ENCODE measurements around the gene PPAN.

DNA sequence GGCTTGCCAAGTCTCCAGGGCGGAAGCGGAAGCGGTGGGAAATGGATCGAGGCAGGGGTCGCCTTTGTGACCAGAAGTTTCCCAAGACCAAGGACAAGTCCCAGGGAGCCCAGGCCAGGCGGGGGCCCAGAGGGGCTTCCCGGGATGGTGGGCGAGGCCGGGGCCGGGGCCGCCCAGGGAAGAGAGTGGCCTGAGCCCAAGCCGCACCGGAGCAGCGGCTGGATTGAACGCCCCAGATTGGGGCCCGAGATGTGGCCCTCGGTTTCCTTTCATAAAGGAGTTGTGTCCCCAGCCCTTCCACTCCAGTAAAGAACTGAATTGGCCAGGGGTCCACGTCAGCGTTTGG lies 4.8 kb downstream of the PPAN start:
- TF ChIP-seq POLR2A (IDR thresholded peaks at IDR 0.05; ENCODE audit: extremely low read depth, insufficient read length), result no peak
- TF ChIP-seq, protein P1, sequence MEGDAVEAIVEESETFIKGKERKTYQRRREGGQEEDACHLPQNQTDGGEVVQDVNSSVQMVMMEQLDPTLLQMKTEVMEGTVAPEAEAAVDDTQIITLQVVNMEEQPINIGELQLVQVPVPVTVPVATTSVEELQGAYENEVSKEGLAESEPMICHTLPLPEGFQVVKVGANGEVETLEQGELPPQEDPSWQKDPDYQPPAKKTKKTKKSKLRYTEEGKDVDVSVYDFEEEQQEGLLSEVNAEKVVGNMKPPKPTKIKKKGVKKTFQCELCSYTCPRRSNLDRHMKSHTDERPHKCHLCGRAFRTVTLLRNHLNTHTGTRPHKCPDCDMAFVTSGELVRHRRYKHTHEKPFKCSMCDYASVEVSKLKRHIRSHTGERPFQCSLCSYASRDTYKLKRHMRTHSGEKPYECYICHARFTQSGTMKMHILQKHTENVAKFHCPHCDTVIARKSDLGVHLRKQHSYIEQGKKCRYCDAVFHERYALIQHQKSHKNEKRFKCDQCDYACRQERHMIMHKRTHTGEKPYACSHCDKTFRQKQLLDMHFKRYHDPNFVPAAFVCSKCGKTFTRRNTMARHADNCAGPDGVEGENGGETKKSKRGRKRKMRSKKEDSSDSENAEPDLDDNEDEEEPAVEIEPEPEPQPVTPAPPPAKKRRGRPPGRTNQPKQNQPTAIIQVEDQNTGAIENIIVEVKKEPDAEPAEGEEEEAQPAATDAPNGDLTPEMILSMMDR (IDR thresholded peaks at IDR 0.05; ENCODE audit: low read depth, low read length), result no peak
- no peak for TF ChIP-seq MYC (IDR thresholded peaks at IDR 0.05; ENCODE audit: low read depth, low read length)

All from NB4 (cell line).